GM18873 (cell line): ENCODE measurements around the gene ADCY7.
A peak's percentile ranks its signal among the peaks of the same experiment; 100 is the strongest.
"Not testable (repeated sequence)": the region's sequence is repeated elsewhere in the genome, so short reads cannot be mapped to it uniquely, and the experiment has no call there.

ENCODE experiments used
- ATAC-seq: cut with Tn5 transposase; IDR thresholded peaks from one replicate; pipeline ENCODE4 v1.9.1; 2021; ENCODE audit warnings: mild to moderate bottlenecking, moderate library complexity, moderate number of reproducible peaks; ENCODE audit not compliant: unreplicated experiment, low FRiP score

ADCY7 gene

GRCh38 chr16:50266337-50267091 is at the start of gene ADCY7:
TSS of gene ADCY7 (plus strand) at chr16:50266551. CDS start at chr16:50288180, 21,629 bp downstream.
- peak; percentile 67 for ATAC-seq

- no peak for ATAC-seq
Measured at GRCh38 chr16:50219402-50219975, 46.9 kb upstream of the ADCY7 start.

- no peak for ATAC-seq
Measured at GRCh38 chr16:50224286-50224685, 42.1 kb upstream of the ADCY7 start.

GRCh38 chr16:50227120-50227519 is 39.2 kb upstream of the ADCY7 start:
- no peak for ATAC-seq

- ATAC-seq: no peak
Measured at GRCh38 chr16:50227665-50228064, 38.7 kb upstream of the ADCY7 start.

GRCh38 chr16:50228364-50228868 is 37.9 kb upstream of the ADCY7 start:
- no peak for ATAC-seq

GRCh38 chr16:50229149-50229726 is 37.1 kb upstream of the ADCY7 start:
- no peak for ATAC-seq

GRCh38 chr16:50234771-50235556 is 31.4 kb upstream of the ADCY7 start:
- no peak for ATAC-seq

GRCh38 chr16:50235581-50235980 is 30.8 kb upstream of the ADCY7 start:
- no peak for ATAC-seq

GRCh38 chr16:50238314-50238713 is 28.0 kb upstream of the ADCY7 start:
- no peak for ATAC-seq

GRCh38 chr16:50238868-50239301 is 27.5 kb upstream of the ADCY7 start:
- ATAC-seq: no peak

GRCh38 chr16:50243024-50243423 is 23.3 kb upstream of the ADCY7 start:
- not testable (repeated sequence) for ATAC-seq

GRCh38 chr16:50244140-50244503 is 22.2 kb upstream of the ADCY7 start:
- ATAC-seq: no peak

- no peak for ATAC-seq
Measured at GRCh38 chr16:50244504-50245416, 21.6 kb upstream of the ADCY7 start.

GRCh38 chr16:50245417-50246298 is 20.7 kb upstream of the ADCY7 start:
- ATAC-seq: no peak

GRCh38 chr16:50246299-50247122 is 19.8 kb upstream of the ADCY7 start:
- no peak for ATAC-seq

- no peak for ATAC-seq
Measured at GRCh38 chr16:50247123-50247905, 19.0 kb upstream of the ADCY7 start.
